AG08396 (cell line): ENCODE data around the gene UCK2.

Experiments used
- DNase-seq: peaks from one replicate; pipeline ENCODE4 v3.0.0; 2012; ENCODE audit warnings: low spot score, mixed read lengths

Gene UCK2

GRCh38 chr1:165834881-165835280 lies 7.5 kb downstream of the UCK2 start:
- DNase-seq, result no peak

- DNase-seq, result no peak
Measured at GRCh38 chr1:165836664-165837482, 9.5 kb downstream of the UCK2 start.

GRCh38 chr1:165837838-165838364 lies 10.5 kb downstream of the UCK2 start:
- no peak for DNase-seq

DNA sequence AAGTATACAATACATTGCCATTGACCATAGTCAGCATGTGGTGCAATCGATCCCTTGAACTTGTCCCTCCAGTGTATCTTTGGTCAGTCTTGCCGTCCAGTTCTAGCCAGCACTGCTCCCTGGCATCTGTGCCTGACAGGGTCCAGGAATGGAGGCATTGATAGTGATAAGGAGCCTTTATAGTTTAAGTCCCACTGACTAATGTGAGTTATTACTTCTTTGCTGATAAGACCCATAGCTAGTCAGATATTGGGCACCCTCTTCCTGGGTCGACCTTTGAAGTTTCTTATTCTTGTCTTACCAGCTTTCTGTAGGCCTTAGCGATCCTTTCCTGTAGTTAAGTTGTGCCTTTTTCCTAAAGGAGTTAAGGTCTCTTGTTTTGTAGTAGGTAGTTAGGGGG lies 13.0 kb downstream of the UCK2 start:
- DNase-seq, result no peak

DNA sequence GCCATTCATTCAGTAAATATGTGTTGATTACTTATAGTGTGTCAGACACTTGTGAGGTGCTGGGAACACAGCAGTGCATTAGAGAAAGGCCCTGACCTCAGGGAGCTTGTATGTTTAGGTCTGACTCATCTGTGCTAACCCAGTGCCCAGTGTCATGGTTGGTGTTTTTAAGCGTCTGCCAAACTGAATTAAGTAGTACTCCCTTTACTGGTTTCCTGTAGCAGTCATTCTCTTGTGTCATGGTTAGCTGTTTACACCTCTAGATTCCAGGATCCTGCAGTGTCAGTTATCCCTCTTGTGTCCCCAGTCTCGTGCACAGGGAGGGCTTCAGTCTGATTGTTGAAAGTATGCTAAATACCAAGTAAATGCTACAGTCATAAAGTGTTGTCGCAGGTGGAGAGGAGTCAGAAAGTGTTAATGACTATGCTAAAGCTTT lies 14.2 kb downstream of the UCK2 start:
- no peak for DNase-seq

DNA sequence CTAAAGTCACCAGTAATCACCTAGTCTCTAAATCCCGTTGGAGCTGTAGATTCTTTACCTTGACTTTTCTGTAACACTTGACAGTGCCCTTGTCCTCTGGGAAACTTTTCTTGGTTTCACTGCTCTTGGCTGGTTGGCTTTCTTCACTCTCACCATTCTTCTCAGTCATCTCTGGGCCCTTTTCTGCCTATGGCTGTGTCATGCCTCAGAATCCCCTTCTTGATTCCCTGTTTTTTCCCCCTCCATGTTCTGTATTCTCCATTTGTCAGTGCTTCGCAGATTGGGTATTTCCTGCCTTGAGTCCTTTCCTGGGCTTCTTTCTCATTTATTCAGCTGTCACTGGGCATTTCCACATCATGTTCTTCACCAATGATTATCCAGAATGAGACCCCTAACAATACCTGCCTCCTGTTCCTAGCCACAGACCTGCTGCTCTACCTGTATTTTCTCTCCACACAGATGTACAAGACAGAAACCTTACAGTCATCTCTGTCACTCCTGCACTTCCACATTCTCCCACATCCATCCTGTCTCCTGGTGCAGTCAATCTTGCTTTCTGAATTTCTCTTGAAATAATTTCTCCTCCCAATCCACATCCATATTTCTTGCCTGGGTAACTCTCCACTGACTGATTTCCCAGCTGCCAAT lies 14.7 kb downstream of the UCK2 start:
- no peak for DNase-seq

DNA sequence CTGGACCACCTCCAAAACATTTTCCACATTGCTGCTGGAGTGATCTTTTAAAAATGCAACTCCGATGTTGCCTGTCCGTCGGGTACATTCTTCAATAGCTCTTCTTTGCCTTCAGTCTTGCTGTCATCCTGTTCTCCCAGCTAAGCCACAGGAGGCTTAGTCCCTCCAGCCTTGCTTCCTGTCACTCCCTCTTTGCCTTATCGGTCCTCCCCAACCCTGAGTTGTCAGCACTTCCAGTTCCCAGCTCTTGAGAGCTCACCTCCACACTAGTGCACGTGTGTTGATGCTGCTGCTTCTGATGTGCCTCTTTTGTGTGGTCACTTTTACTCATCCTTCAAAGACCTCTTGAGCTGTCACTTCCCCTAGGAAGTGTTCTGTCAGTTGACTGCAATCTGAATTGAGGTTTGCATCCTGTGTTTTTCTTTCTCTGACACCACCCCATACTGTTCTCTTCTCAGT lies 15.3 kb downstream of the UCK2 start:
- no peak for DNase-seq

- DNase-seq, result no peak
Measured at GRCh38 chr1:165843304-165843703, 15.9 kb downstream of the UCK2 start.

DNA sequence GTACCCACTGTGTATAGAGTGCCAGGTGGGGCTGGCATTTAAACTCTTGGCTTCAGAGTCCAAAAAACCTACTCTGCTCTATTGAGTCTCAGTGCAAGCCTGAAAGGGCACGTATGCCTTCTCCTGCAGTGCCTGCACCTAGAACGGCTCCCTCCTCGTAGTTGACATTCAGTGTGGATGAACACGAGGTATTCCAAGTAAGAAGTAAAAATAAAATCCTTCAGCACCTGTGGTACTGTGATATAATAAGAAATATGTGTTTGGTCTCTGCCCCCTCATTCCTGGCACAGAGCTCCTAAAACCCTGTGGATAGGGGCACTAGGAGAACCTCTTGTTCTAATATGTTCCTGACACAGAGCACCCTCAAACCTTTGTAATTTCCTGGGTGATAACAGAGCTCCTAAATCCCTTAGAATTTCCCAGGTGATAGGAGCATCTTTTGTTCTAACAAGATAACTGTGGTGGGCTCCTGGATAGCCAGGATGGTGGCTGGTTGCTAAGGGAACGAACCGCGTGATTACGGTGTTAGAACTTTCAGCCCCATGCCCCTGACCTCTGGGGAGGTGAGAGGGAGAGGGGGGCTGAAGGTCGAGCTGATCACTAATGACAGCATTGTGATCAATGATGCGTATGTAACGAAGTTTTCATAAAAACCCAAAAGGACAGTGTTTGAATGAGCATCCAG lies 16.8 kb downstream of the UCK2 start:
- DNase-seq, result no peak

- DNase-seq, result no peak
Measured at GRCh38 chr1:165844933-165845332, 17.5 kb downstream of the UCK2 start.

DNA sequence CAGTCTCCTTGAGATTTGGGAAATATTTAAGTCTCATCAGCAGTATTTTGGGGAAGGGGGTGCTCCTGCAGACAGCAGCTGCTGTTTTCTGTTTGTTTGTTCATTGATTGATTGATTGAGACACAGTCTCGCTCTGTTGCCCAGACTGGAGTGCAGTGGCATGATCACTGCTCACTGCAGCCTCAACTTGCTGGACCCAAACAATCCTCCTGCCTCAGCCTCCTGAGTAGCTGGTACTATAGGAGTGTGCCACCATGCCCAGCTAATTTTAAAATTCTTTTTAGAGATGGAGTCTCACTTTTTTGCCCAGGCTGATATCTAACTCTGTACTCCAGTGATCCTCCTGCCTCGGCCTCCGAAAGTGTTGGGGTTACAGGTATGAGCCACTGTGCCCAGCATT lies 18.2 kb downstream of the UCK2 start:
- no peak for DNase-seq

GRCh38 chr1:165845992-165846748 lies 18.8 kb downstream of the UCK2 start:
- DNase-seq, result no peak

GRCh38 chr1:165847486-165847885 lies 20.1 kb downstream of the UCK2 start:
- DNase-seq, result no peak

DNA sequence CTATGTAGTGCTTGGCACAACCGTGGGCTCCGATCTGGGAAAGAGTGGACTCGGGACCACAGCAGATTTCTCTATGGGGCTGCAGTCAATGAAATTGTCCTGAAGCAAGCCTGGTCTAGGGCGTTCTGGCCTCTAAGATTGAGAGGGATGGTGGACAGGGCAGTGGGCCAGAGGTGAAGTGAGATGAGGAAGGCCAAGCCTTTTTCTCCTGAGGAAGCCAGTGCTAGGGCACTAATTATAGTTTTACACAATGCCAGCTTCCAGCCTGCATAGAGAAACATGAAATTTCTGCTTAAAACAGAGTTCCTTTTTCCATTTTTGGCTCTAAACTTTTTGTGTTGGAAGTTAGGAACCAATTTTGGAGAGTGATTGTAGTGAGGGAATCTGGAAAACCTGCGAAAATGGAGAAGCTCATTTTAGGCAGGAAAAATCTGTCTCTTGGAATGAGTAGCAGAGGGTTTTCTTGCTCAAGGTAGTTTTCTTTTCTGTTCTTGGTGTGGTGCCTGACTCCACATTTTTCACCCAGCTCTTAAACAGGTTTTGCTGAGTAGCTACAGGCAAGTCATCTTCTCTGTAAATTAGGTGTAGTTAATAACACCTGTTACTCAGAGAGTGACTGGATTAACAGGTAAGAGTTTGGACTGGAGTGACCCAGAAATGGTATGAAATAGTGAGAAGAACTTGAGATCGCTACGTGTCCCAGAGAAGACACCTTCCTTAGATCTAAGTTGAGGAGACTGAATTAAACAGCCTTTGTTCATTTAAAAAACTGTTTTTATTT lies 22.1 kb downstream of the UCK2 start:
- DNase-seq, result no peak

GRCh38 chr1:165851034-165851658 lies 23.7 kb downstream of the UCK2 start:
- no peak for DNase-seq

- no peak for DNase-seq
Measured at GRCh38 chr1:165852871-165853270, 25.5 kb downstream of the UCK2 start.

DNA sequence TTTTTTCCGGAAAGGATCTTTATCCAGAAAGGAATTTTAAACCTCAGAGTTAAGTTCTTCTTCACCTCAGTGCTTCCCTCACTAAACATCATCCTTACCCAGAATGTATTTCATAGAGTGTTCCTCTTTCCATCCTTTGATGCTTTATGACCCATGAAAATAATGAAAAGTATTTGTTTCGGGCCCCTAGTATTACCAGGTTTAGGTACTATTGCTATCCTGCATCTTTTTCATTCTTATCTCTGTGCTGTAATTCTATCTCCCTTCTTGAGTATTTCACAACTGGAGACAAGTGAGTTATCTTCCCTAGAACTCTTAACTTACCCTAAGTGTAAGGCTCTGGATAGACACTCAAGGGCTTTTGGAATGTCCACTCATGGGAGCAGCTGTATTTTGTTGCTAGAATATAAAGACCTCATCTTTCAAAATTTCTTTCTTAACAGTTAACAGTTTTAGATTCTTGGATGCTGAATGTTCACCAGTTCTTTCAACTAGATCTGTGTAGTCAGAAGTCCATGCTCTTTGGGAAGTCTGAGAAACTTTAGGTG lies 26.2 kb downstream of the UCK2 start:
- no peak for DNase-seq

DNA sequence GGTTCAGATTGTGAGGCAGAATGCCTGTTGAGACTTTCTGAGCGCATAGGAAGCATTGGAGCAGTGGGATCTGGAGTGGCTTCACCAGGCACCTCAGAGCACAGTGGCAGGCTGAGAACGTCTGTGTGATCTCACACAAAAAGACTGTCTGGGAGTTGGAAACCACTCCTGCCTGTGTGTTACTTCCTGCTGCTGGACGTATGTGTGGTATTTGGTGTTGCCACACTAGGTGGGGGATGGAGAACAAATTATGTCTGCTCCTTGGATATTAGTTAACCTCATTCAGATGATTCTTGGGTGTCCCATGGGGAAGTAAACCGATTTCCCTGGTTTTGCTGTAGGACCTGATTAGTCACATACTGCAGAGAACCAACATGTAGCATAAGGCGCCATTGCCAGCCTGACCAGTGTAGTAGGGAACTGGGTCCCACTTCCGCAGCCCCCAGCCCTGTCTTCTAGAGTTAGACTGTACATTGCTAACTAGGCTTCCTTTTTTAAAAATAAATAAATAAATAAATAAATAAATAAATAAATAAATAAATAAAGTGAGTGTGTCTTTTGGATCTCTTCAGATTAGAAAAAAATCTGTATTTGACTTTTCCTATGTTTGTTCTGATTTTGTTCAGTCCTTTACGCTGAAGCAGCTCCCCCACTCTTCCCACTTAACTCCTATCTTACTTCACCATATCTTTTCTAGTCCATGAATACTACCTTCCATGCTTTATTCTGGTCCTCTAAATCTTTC lies 26.9 kb downstream of the UCK2 start:
- peak; percentile 78 for DNase-seq

- no peak for DNase-seq
Measured at GRCh38 chr1:165855010-165855838, 27.8 kb downstream of the UCK2 start.
